ENCODE data around the gene TNFRSF21. TPM values are rescaled to one million over a fixed set of nuclear protein-coding genes. Genes with fewer than 3 reads are reported as not detected.
A peak's percentile ranks its signal among the peaks of the same experiment; 100 is the strongest.

Gene TNFRSF21
- total RNA-seq, 2 experiments from 2014 or later: 2.3 to 2.5 TPM

GRCh38 chr6:47221565-47221964 is 88.1 kb downstream of the TNFRSF21 start:
- H3K9me3 Mint-ChIP-seq: no peaks in the 10 kb centered on the region
- CTCF ChIA-PET: no interaction called here
- POLR2A ChIA-PET: no interaction called here
- no peak for ATAC-seq
- intact Hi-C loops (cut with micrococcal nuclease): no loop called here
- H3K36me3 Mint-ChIP-seq (ENCODE audit: low read depth): no peaks in the 10 kb centered on the region
- H3K27me3 Mint-ChIP-seq: no peaks in the 10 kb centered on the region
- no peak overlapping the region for H3K4me3 Mint-ChIP-seq
- TF ChIP-seq CTCF (IDR thresholded peaks at IDR 0.05): no peak
- no peak overlapping the region for H3K27ac Mint-ChIP-seq
- H3K4me1 Mint-ChIP-seq (ENCODE audit: low read depth): no peaks in the 10 kb centered on the region
- DNase-seq: no peak

GRCh38 chr6:47209632-47210031 is 100.1 kb downstream of the TNFRSF21 start:
- no peaks in the 10 kb centered on the region for H3K36me3 Mint-ChIP-seq (ENCODE audit: low read depth)
- TF ChIP-seq CTCF (IDR thresholded peaks at IDR 0.05): no peak
- peaks cover 4% of the 10 kb centered on the region for H3K4me1 Mint-ChIP-seq (ENCODE audit: low read depth)
- DNase-seq: no peak
- ChIA-PET CTCF (no interaction called here), POLR2A (no interaction called here)
- ATAC-seq: no peak
- no peak overlapping the region for H3K4me3 Mint-ChIP-seq
- intact Hi-C loops (cut with micrococcal nuclease): no loop called here
- no peak overlapping the region for H3K27ac Mint-ChIP-seq
- no peaks in the 10 kb centered on the region for H3K27me3 Mint-ChIP-seq
- H3K9me3 Mint-ChIP-seq: peaks cover 4% of the 10 kb centered on the region

- intact Hi-C loops (cut with micrococcal nuclease): no loop called here
- Mint-ChIP-seq H3K27me3 (no peaks in the 10 kb centered on the region), H3K27ac (no peak overlapping the region), H3K9me3 (peaks cover 4% of the 10 kb centered on the region), H3K4me1 (ENCODE audit: low read depth) (peaks cover 21% of the 10 kb centered on the region), H3K36me3 (ENCODE audit: low read depth) (no peaks in the 10 kb centered on the region), H3K4me3 (no peak overlapping the region)
- TF ChIP-seq CTCF (IDR thresholded peaks at IDR 0.05): no peak
- CTCF ChIA-PET: interaction anchor here (0.6 kb wide), 1 partner anchor 371 kb away, joined by 3 read pairs; no protein-coding TSS in a partner anchor
- DNase-seq (no peak), ATAC-seq (no peak)
- POLR2A ChIA-PET: no interaction called here
These were observed 102.4 kb downstream of the TNFRSF21 start for GRCh38 chr6:47207261-47207660.

GRCh38 chr6:47206626-47207025 is 103.1 kb downstream of the TNFRSF21 start:
- TF ChIP-seq CTCF (IDR thresholded peaks at IDR 0.05): no peak
- Mint-ChIP-seq H3K9me3 (peaks cover 4% of the 10 kb centered on the region), H3K4me3 (no peak overlapping the region), H3K36me3 (ENCODE audit: low read depth) (no peaks in the 10 kb centered on the region), H3K27ac (no peak overlapping the region), H3K4me1 (ENCODE audit: low read depth) (peaks cover 21% of the 10 kb centered on the region), H3K27me3 (no peaks in the 10 kb centered on the region)
- ATAC-seq (no peak), DNase-seq (no peak)
- CTCF ChIA-PET: interaction anchor here (0.6 kb wide), 1 partner anchor 370 kb away, joined by 3 read pairs; no protein-coding TSS in a partner anchor
- intact Hi-C loops (cut with micrococcal nuclease): no loop called here
- POLR2A ChIA-PET: no interaction called here

- H3K27me3 Mint-ChIP-seq: no peaks in the 10 kb centered on the region
- no peak for ATAC-seq
These were observed 105.6 kb downstream of the TNFRSF21 start for GRCh38 chr6:47203938-47204611.

More at GRCh38 chr6:47203938-47204611, 105.6 kb downstream of the TNFRSF21 start:
- intact Hi-C loops (cut with micrococcal nuclease): no loop called here
- Mint-ChIP-seq H3K9me3 (no peaks in the 10 kb centered on the region), H3K4me1 (ENCODE audit: low read depth) (peaks cover 21% of the 10 kb centered on the region), H3K4me3 (no peak overlapping the region), H3K27ac (peak overlapping the region; percentile 67), H3K36me3 (ENCODE audit: low read depth) (no peaks in the 10 kb centered on the region)
- no peak for TF ChIP-seq CTCF (IDR thresholded peaks at IDR 0.05)
- CTCF ChIA-PET: interaction anchor here (1.4 kb wide), 1 partner anchor 38 kb away, joined by 4 read pairs; no protein-coding TSS in a partner anchor
- POLR2A ChIA-PET: interaction anchor here (0.8 kb wide), 1 partner anchor 106 kb away, joined by 4 read pairs; no protein-coding TSS in a partner anchor
- DNase-seq: no peak

All from activated CD8-positive, alpha-beta T cell treated with anti-CD3 and anti-CD28 coated beads for 36 hours (primary cell).